Measurements from ENCODE around the gene TADA2B. TPM values are rescaled to one million over a fixed set of nuclear protein-coding genes. Genes with fewer than 3 reads are reported as not detected.
A peak's percentile ranks its signal among the peaks of the same experiment; 100 is the strongest.

Gene TADA2B
- total and polyA plus RNA-seq, 9 of the 15 experiments (the other 6 are each of a cell fraction or from before 2014, with no cell fraction given), result 0.55 to 12.2 (median 7.5) TPM

GRCh38 chr4:7045553-7045952, 2.4 kb downstream of the TADA2B start:
- ChIA-PET POLR2A (interaction anchor here (0.5 to 2.0 kb wide), 7 partner anchors 9 to 22 kb away, joined by 3 to 10 read pairs (median 5); no protein-coding TSS in a partner anchor), CTCF (ENCODE audit: low intra/inter-chr PET ratio) (no interaction called here)
- H3K27me3 ChIP-seq (ENCODE audit: control insufficient read depth in 2 of 2, insufficient read depth in 2 of 2, low read length in 2 of 2), result no peaks in the 10 kb centered on the region
- H2AFZ ChIP-seq (ENCODE audit: low read depth, low read length), result no peak overlapping the region
- BruUV-seq (replicated peaks), result no TSS peak
- no peaks in the 10 kb centered on the region for H3K9me3 ChIP-seq (replicated peaks; ENCODE audit: control insufficient read depth, insufficient read depth, low read depth, low read length)
- DNase-seq (ENCODE audit: extremely low read depth in 1 of 4, low spot score in 3 of 4), result no peak
- no peak overlapping the region for H3K27ac ChIP-seq (ENCODE audit: extremely low read depth, low read depth, low read length)
- ATAC-seq, result no peak
- H3K4me2 ChIP-seq (ENCODE audit: insufficient read depth, low read length), result no peak overlapping the region
- 87% methylated on average over 8 of the region's 8 CpGs for WGBS (ENCODE audit: insufficient coverage, low coverage, missing lambda C conversion rate)
- intact Hi-C loops (cut with micrococcal nuclease), result no loop called here
- H4K20me1 ChIP-seq (replicated peaks; ENCODE audit: control insufficient read depth, insufficient read depth, low read length), result peaks cover 26% of the 10 kb centered on the region
- FAIRE-seq, result peak; percentile 35
- H3K9ac ChIP-seq (ENCODE audit: insufficient read depth in 1 of 2, low read depth in 2 of 2, low read length in 2 of 2), result peak overlapping the region in 1 of 2 experiments; percentile 82; a peak in 1 of 4 replicates
- H3K9me1 ChIP-seq (ENCODE audit: control insufficient read depth, insufficient read depth, low read length), result peaks cover 2% of the 10 kb centered on the region
- H3K79me2 ChIP-seq (ENCODE audit: control insufficient read depth, insufficient read depth, low read length), result peaks cover 64% of the 10 kb centered on the region
- in situ Hi-C loops (cut with MboI), result no loop called here
- H3K36me3 ChIP-seq (ENCODE audit: control insufficient read depth, insufficient read depth, low read length), result peaks cover 9% of the 10 kb centered on the region; the same call in 1 of the 3 replicates
- no peak overlapping the region for H3K4me3 ChIP-seq
- no peak for TF ChIP-seq SMARCB1 (IDR thresholded peaks at IDR 0.05; ENCODE audit: insufficient read length, low read depth)
- no peak for TF ChIP-seq ZNF445 (CRISPR knock-in tag; IDR thresholded peaks at IDR 0.05; ENCODE audit: low read depth)
- TF ChIP-seq CXXC5 (CRISPR knock-in tag; IDR thresholded peaks at IDR 0.05), result no peak
- TF ChIP-seq MCM3 (IDR thresholded peaks at IDR 0.05), result no peak
- no peak for TF ChIP-seq ILK (tag; IDR thresholded peaks at IDR 0.05; ENCODE audit: borderline replicate concordance, low read depth)
- TF ChIP-seq POLR3A (IDR thresholded peaks at IDR 0.05; ENCODE audit: borderline replicate concordance, extremely low read depth, insufficient read depth, insufficient read length), result no peak
- TF ChIP-seq THAP7 (CRISPR knock-in tag; IDR thresholded peaks at IDR 0.05), result no peak
- TF ChIP-seq POLR2AphosphoS2 (IDR thresholded peaks at IDR 0.05; ENCODE audit: low read length), result no peak
- TF ChIP-seq RBBP5 (IDR thresholded peaks at IDR 0.05; ENCODE audit: borderline replicate concordance, insufficient read depth, low read length, poor library complexity, severe bottlenecking), result no peak
- peaks cover 12 to 54% of the 10 kb centered on the region in 2 experiments; a peak in 4 of 5 replicates for H3K4me1 ChIP-seq (replicated peaks in 1 of 2; ENCODE audit: control insufficient read depth in 2 of 2, insufficient read depth in 2 of 2, low read length in 2 of 2)

Measured in K562 (cell line).